Epithelial cell of esophagus (primary cell): ENCODE measurements around the gene TNNI2.

ENCODE experiments used
- DNase-seq: peaks from one replicate; pipeline ENCODE4 v3.0.0; 2010; ENCODE audit warnings: low read depth
- H3K4me3 ChIP-seq: 2 replicates; pipeline ENCODE4 v1.5.1; 2011; ENCODE audit warnings: mild to moderate bottlenecking, low read length, control low read depth
- TF ChIP-seq, protein P1 (sequence below): IDR thresholded peaks from 2 replicates; pipeline ENCODE4 v1.5.1; 2011; ENCODE audit warnings: low read depth, mild to moderate bottlenecking, low read length, control low read depth, inconsistent platforms; ENCODE audit not compliant: insufficient read depth; ENCODE audit errors: missing control alignments

The TNNI2 gene

DNA sequence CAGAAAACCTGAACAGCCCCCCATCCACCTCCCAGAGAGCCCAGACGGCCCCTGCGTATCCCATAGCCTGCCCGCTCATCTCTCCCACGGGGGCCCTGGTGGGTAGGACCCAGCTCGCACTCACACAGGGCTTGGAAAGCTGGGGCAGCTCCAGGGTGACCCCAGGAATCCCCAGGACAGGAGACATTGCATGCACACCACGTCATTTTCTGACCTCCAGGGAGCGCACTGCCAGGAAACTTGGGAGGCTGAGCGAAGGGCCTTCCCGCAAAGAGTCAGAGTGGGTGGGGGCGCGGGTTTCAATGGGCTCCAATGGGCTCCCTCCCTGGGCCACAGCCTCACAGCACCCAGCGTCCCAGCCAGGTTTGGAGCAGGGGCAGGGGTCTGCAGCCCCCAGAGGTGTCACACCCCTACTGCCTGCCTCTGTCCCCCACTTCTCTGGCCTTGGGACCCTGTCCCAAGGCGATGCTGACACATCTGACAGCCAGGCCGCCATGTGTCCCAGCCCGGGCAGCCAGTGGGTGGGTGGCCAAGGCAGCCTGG is 12.2 kb upstream of the TNNI2 start:
- no peak overlapping the region for H3K4me3 ChIP-seq
- peak; percentile 60 for DNase-seq
- TF ChIP-seq, protein P1, sequence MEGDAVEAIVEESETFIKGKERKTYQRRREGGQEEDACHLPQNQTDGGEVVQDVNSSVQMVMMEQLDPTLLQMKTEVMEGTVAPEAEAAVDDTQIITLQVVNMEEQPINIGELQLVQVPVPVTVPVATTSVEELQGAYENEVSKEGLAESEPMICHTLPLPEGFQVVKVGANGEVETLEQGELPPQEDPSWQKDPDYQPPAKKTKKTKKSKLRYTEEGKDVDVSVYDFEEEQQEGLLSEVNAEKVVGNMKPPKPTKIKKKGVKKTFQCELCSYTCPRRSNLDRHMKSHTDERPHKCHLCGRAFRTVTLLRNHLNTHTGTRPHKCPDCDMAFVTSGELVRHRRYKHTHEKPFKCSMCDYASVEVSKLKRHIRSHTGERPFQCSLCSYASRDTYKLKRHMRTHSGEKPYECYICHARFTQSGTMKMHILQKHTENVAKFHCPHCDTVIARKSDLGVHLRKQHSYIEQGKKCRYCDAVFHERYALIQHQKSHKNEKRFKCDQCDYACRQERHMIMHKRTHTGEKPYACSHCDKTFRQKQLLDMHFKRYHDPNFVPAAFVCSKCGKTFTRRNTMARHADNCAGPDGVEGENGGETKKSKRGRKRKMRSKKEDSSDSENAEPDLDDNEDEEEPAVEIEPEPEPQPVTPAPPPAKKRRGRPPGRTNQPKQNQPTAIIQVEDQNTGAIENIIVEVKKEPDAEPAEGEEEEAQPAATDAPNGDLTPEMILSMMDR: peak; percentile 38

DNA sequence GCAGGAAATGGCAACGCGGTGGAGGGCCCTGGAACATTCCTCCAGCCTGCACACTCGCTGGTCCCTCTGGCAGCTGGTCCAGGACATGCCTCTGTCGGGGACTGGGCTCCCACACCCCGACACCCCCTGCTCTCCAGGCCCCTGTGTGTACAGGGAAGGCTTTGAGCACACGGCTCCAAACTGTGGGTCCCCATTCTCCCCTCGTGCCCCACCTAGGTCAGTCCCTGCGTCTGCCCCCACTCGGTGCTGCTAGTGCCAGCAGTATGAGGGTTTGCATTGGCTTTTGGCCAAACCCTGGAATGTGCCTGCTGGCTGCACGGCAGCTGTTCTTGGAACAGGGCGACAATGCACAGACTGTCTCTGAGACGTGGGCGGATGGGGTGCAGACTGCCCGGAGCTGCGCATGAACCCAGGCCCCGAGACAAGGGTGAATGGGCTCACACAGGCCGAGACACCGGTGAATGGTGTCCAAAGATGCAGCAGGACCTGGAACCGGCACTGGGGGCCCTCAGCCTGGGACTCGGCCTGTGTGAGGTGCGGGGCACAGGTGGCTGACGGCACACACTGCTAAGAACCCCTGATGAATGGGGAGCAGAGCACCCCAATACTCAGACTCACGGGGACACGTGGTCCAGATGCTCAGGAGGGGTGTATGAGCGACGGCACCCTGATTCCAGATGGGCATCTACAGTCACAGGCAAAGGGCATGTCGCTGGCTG is 11.5 kb upstream of the TNNI2 start:
- peak; percentile 73 for DNase-seq
- TF ChIP-seq, protein P1: no peak
- H3K4me3 ChIP-seq: no peak overlapping the region

DNA sequence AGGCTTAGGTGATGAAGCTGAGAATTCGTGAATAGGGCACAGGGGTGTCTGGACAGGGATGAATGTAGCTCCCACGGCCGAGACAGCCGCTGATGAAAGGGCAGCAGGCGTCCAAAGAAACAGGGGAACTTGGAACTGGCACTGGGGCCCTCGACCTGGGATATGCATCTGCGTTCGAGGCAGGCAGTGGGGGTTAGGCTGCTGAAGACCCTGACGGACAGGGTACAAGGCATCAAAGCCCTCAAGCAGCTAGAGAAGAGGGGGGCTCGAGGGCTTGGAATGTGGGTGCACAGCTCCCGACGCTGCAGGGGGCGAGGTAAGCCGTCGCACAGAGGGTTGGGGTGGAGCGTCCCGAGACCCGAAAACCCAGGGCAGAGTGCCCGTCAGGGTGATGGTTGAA is 10.8 kb upstream of the TNNI2 start:
- H3K4me3 ChIP-seq: no peak overlapping the region
- TF ChIP-seq, protein P1: no peak
- DNase-seq: no peak

DNA sequence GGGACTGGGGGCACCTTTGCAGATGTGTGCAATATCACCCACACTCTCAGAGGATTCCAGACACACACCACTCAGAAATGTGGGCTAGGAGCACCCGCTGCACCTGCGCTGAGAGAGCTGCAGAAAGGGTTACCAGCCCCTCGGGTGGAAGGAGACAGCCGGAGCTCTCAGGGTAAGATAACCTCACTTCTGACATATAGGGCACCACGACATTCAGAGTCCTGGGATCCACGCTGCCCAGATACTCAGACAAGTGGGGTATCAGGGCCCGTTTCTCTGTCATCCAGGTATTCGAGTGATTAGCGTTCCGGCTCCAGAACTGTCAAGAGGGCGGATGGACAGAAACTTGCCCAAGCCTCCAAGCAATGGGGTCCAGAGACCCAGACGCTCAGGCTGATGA is 10.2 kb upstream of the TNNI2 start:
- DNase-seq: no peak
- no peak overlapping the region for H3K4me3 ChIP-seq
- TF ChIP-seq, protein P1: no peak

DNA sequence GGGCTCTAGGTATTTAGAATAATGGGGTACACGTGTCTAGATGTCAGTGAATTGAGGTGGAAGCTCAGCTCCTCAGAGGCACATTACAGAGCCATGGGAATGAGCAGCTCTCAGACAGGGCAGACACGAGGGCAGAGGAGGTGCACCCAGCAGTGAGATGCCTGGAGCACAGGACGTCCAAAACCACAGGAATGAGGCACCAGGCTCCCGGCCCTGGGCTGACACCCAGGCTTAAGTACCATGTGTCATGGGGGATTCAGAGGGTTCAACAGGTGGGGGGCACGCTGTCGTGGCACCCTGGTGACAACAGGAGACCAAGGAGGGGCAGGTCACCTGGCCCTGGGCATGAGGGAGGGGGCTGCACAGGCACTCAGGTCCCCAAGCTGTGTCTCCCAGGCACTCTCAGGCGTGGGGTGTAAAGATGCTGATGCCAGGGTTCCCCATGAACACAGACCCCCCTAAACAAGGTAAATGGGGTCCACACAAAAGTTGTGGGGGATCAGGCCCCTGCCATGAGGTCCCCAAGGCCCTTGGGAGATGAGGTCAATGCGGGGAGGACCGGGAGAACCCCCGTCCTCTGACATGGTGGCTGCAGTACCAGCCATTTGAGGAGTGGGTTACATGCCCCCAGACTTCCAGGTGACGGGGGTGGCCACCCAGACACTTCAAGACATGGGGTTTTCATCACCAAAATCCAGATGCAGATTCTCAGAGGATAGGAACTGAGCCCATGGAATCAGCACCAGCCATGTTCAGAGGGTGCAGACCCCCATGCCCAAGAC is 9.6 kb upstream of the TNNI2 start:
- DNase-seq: peak; percentile 83
- TF ChIP-seq, protein P1: no peak
- no peak overlapping the region for H3K4me3 ChIP-seq

DNA sequence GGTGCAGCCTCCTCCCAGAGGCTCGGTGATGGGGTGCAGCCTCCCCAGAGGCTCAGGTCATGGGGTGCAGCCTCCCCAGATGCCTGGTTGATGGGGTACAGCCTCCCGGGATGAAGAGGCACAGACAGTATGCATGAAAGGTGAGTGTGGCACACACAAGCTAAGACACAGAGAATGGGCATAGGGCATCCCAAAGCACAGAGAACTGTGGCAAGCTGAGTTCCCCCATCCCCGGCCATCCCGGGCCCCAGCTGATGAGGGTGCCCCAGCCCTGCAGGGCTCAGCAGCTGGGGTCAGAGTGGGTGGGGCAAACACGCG is 8.8 kb upstream of the TNNI2 start:
- H3K4me3 ChIP-seq: no peak overlapping the region
- TF ChIP-seq, protein P1: no peak
- no peak for DNase-seq
